Stimulated activated CD4-positive, alpha-beta T cell treated with anti-CD3 and anti-CD28 coated beads, Interleukin-12 subunit alpha, Interleukin-12 subunit beta, amount 100 ng/mL, for 24 hours (primary cell): ENCODE data around the gene BEAN1.

ENCODE experiments used
- DNase-seq, 2 experiments: peaks; one replicate each; pipeline ENCODE4 v3.0.0-alpha.2; 2020; ENCODE audit warnings: low read depth in 2 of 2

The BEAN1 gene

DNA sequence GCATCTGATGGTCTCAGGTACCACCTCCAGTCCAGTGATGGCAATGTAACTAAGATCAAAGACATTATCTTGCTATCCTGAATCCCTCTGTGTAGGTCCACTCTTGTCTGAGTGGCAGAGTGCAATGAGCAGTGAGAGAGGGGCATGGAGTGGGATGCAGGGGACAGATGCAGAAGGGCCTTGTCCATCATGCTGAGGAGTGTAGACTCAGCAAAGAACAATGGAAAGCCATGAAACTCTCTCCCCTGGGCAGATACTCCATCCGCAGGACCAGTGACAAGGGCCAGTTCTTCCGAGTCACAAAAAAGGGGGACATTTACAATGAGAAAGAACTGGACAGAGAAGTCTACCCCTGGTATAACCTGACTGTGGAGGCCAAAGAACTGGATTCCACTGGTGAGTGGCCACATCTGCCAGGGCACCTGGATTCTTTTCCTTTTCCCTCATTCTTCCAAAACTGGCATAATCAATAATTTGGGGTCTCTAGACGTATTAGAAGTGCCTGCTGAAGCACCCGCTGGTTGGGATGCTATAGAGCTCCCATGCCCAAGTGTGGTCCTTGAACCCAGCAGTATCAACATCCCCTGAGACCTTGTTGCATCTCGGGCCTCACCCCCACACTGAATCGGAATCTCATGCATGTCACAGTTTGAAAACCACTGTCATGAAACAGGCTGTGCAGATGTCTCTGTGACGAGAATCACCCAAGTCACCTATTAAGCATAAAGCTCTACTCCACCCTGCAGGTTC lies 31.1 kb upstream of the BEAN1 start:
- DNase-seq = no peak

- no peak for DNase-seq
Measured at GRCh38 chr16:66397736-66398433, 29.2 kb upstream of the BEAN1 start.

DNA sequence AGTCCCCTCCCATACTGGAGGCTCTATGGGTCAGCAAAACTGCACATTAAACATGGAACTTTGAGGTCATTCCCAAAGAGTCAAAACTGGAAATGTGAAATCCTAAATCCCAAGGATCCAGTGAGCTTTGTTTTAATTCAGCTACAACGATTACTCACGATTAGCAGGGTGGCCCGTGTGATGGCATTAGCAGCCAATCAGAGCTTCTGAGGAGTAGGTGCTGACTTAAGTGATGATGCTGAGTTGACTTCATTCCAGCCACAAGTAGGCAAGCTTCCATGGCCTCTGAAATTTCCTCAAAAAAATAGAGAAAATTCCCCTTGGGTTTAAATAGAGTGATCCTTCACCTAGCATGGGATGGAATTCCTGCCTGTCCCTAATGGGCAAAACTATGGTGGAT lies 28.1 kb upstream of the BEAN1 start:
- no peak for DNase-seq

DNA sequence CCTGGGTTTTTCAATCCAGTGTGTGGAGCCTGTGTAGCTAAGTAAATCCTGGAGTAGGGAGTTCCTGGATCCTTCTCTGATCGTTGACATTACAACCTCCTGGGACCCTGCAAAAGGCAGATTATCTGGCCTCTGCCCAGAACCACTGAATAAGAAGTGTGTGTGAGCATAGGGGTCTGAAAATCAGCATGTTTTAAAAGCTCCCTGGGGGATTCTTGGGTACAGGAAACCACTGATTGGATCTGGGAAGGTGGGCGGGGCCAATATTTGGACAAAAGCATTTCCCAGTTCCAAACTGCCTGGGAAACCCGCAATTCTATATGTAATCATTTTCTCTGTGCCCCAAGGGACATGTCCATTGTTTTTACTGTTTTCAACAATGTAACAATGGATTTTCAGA lies 27.2 kb upstream of the BEAN1 start:
- DNase-seq = no peak

DNA sequence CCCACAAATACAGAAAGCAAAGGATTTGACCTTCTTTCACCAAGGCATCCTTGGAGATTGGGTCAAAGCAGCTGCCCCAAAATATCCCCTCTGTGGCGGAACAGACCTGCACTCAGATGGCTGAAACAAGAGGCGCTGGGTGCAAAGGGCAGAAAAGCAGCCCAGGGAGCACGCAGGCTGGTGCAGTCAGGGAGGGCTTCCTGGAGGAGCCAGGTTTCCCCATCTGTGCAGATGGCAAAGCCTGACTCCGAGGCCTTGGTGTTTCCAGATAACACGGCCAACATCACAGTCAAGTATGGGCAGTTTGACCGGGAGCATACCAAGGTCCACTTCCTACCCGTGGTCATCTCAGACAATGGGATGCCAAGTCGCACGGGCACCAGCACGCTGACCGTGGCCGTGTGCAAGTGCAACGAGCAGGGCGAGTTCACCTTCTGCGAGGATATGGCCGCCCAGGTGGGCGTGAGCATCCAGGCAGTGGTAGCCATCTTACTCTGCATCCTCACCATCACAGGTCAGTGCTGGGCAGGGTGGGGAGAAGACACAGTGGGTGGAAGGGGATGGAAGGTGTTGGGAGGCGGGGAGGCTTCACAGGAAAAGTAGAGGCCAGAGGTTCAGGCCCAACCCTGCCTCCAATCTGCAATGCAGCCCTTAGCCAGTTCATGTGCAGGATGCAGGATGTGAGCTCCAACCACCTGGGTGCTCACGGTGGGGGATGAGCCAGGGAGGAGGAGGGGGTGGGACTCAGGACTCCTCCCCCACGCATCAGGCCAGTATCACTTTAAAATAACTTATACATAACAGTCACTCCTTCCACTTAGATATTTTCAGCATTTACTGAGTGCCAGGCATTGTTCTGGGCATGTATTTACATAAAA lies 26.4 kb upstream of the BEAN1 start:
- no peak for DNase-seq

- no peak for DNase-seq
Measured at GRCh38 chr16:66401610-66402009, 25.5 kb upstream of the BEAN1 start.

DNA sequence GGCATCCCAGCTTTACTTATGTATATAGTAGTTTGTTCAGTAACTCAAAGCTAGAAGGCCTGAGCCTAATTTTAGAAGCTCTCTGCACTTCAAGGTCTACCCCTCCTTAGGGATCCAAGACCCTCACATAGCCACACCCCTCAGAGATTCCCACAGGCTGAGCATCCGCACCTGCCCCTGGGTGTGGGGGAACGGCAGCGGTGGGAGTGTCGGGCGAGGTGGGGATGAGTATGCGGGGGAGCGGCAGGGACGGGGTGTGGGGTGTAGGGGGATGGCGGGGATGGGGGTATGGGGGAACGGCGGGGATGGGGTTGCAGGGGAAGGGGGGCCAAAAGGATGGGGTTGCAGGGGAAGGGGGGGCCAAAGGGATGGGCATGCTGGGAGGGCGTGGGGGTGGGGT lies 24.9 kb upstream of the BEAN1 start:
- no peak for DNase-seq

DNA sequence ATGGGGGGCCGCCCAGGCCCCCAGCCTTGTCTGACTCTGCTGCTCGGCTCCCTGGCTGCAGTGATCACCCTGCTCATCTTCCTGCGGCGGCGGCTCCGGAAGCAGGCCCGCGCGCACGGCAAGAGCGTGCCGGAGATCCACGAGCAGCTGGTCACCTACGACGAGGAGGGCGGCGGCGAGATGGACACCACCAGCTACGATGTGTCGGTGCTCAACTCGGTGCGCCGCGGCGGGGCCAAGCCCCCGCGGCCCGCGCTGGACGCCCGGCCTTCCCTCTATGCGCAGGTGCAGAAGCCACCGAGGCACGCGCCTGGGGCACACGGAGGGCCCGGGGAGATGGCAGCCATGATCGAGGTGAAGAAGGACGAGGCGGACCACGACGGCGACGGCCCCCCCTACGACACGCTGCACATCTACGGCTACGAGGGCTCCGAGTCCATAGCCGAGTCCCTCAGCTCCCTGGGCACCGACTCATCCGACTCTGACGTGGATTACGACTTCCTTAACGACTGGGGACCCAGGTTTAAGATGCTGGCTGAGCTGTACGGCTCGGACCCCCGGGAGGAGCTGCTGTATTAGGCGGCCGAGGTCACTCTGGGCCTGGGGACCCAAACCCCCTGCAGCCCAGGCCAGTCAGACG lies 24.4 kb upstream of the BEAN1 start:
- DNase-seq = no peak

- no peak for DNase-seq
Measured at GRCh38 chr16:66403531-66404145, 23.5 kb upstream of the BEAN1 start.

DNA sequence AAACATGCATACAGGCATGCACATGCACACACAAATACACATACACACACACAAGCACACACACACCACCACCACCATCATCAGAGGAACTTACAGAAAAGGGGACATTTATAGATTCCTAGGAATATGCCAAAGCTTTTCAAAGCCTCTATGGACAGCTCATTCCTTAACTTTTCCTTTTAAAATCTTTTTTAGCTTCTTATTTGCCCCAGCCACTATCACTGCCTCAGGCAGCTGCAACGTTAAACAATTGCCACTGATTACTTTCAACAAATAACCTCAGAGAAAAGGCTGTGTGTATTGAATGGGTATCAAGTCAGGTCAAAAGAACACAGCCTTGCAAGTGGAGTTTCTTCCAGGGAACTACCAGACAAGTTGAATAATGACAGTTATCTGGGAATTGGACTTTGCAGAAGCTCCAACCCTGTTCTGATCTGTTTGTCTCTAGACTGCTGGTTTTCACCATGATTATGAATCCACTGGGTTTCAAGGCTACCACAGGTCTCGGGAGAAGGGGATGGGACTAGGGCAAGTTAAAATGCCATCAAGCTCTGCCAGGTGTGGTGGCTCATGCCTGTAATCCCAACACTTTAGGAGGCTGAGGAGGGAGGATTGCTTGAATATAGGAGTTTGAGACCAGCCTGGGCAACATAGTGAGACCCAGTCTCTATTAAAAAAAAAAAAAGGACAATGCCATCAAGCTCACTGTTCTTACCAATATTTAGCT lies 21.9 kb upstream of the BEAN1 start:
- no peak for DNase-seq

GRCh38 chr16:66406534-66407221 lies 20.4 kb upstream of the BEAN1 start:
- DNase-seq = peak; percentile 75 to 90

DNA sequence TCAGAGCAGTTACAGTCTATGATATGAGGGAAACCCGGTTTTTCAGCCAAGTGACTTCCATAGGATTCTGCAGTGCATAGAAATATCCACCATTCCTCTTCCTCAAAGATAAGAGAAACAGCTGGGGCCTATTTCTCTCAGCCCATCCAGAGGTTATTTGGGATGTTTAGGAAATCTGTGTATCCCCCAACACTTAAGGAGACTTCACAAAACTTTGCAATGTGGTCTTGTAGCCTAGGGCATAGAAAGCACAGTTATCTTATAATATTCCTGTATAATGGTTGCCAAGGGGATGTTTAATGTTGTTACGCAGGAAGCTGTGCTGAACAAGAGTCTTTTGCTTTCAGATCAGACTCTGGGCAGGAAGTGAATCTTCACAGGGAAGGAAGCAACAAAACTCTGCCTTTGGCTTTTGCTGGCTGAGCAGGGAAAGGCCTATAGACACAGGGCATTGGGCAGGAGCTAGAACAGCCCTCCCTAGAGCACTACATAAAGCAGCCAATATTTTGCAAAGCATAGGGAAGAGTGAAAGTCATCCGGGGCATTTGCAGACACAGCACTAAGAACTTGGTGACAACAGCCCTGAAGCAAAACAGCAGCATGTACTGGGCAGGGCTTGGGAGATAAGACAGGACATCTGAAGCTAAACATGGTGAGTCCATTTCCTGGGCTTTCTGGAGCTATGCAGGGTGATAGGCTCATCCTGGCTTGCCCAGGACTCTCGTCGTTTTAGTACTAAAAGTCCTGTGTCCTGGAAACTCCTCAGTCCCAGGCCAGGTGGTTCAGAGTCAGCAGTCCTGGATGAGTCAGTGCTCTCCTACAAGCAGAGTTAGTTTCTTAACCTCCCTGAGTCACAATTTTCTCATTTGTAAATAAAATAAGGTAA lies 18.7 kb upstream of the BEAN1 start:
- no peak for DNase-seq

DNA sequence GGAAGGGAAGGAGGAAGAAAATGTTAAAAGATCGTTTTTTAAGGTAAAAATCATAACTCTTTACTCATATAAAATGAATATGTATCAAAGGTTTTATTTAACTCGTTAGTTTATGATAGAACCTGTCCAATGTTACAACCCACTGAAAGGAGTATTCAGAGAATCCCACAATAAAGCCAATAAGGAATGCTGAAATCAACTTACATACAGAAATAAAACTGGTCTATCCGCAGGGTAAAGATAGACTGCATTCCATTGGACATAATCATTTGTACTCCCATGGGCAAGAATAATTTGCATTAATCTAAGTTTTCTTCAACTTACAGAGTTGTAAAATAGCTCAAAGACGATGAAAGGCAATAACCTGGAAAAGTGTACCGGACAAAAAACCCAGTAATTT lies 17.9 kb upstream of the BEAN1 start:
- no peak for DNase-seq

DNA sequence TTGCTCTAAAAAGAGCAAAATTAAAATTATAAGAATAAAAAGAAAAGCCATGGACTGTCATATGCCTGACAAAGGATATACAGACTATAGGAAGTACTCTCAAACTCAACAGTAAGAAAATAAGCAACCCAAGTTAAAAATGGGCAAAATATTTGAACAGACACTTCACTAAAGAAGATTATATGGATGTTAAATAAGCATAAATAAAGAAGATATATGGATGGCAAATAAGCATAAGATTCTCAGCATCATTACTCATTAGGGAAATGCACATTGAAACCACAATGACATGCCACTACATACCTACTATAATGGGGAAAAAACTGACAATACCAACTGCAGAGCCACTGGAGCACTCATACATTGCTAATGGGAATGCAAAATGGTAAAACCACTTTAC lies 14.9 kb upstream of the BEAN1 start:
- DNase-seq = no peak

GRCh38 chr16:66414891-66415290 lies 12.2 kb upstream of the BEAN1 start:
- DNase-seq = no peak

GRCh38 chr16:66416136-66416535 lies 11.0 kb upstream of the BEAN1 start:
- no peak for DNase-seq

GRCh38 chr16:66416939-66417700 lies 10.0 kb upstream of the BEAN1 start:
- no peak for DNase-seq

GRCh38 chr16:66418165-66418962 lies 8.7 kb upstream of the BEAN1 start:
- no peak for DNase-seq
